Keratinocyte (primary cell): Measurements from ENCODE around the gene ANKMY1. TPM values are rescaled to one million over a fixed set of nuclear protein-coding genes. Genes with fewer than 3 reads are reported as not detected.

ENCODE experiments used
- DNase-seq: peaks from one replicate; pipeline ENCODE4 v3.0.0-alpha.2; 2011; ENCODE audit warnings: low read depth, missing footprints, low spot score
- FAIRE-seq: peaks from 2 replicates; lab custom pipeline; 2011; peaks lifted over from hg19 to GRCh38; lab: Jason Lieb, UNC
- H2AFZ ChIP-seq: 2 replicates; pipeline ENCODE4 v1.6.0; 2012; ENCODE audit warnings: low read length, control low read depth, inconsistent platforms; ENCODE audit not compliant: control insufficient read depth
- H3K27ac ChIP-seq: 2 replicates; pipeline ENCODE4 v1.5.1; 2011; ENCODE audit warnings: low read length; ENCODE audit not compliant: control insufficient read depth, insufficient read depth
- H3K27me3 ChIP-seq: 3 replicates; pipeline ENCODE4 v1.6.0; 2011; ENCODE audit warnings: low read length; ENCODE audit not compliant: control insufficient read depth, insufficient read depth; ENCODE audit errors: extremely low read depth
- H3K36me3 ChIP-seq, 2 experiments: 2 replicates in 1 of 2; 3 replicates in 1 of 2; pipeline ENCODE4 v1.5.1; 2011; ENCODE audit warnings: low read length in 2 of 2, mild to moderate bottlenecking in 1 of 2; ENCODE audit not compliant: control insufficient read depth in 2 of 2, insufficient read depth in 2 of 2; ENCODE audit errors: extremely low read depth in 1 of 2
- H3K4me1 ChIP-seq: 3 replicates; pipeline ENCODE4 v1.5.1; 2011; ENCODE audit warnings: low read length; ENCODE audit not compliant: control insufficient read depth, insufficient read depth; ENCODE audit errors: extremely low read depth
- H3K4me2 ChIP-seq: 3 replicates; pipeline ENCODE4 v1.6.0; 2011; ENCODE audit warnings: low read depth, low read length; ENCODE audit not compliant: control insufficient read depth, insufficient read depth; ENCODE audit errors: extremely low read depth
- H3K4me3 ChIP-seq, 3 experiments: fragments of 200-600 bp in 1 of 3; sonication (generic) in 1 of 3; 2 replicates in 2 of 3; 3 replicates in 1 of 3; pipeline ENCODE4 v1.5.1; 2011 to 2016; ENCODE audit warnings: low read length in 3 of 3, mild to moderate bottlenecking in 3 of 3, control low read depth in 2 of 3, inconsistent platforms in 1 of 3, low read depth in 1 of 3, mixed read lengths in 1 of 3, mixed run types in 1 of 3, moderate library complexity in 1 of 3; ENCODE audit not compliant: control insufficient read depth in 2 of 3, insufficient read depth in 2 of 3; ENCODE audit errors: extremely low read depth in 1 of 3
- H3K79me2 ChIP-seq: 2 replicates; pipeline ENCODE4 v1.6.0; 2012; ENCODE audit warnings: low read length; ENCODE audit not compliant: control insufficient read depth, insufficient read depth
- H3K9ac ChIP-seq: 3 replicates; pipeline ENCODE4 v1.6.0; 2011; ENCODE audit warnings: low read length; ENCODE audit not compliant: control insufficient read depth, insufficient read depth; ENCODE audit errors: extremely low read depth
- H3K9me1 ChIP-seq: 3 replicates; pipeline ENCODE4 v1.6.0; 2011; ENCODE audit warnings: low read length; ENCODE audit not compliant: control insufficient read depth, insufficient read depth; ENCODE audit errors: extremely low read depth
- H3K9me3 ChIP-seq: 2 replicates; pipeline ENCODE4 v1.5.1; 2012; ENCODE audit warnings: low read depth, low read length; ENCODE audit not compliant: control insufficient read depth
- H4K20me1 ChIP-seq: 3 replicates; pipeline ENCODE4 v1.6.0; 2011; ENCODE audit warnings: low read length; ENCODE audit not compliant: control insufficient read depth, insufficient read depth; ENCODE audit errors: extremely low read depth
- EZH2 ChIP-seq: IDR thresholded peaks from one replicate; pipeline ENCODE4 v1.6.1; 2012; ENCODE audit warnings: inconsistent platforms, mild to moderate bottlenecking, low read length, moderate library complexity
- dilution Hi-C: fragments of 300-500 bp; cut with MboI; formaldehyde crosslinking; loops from one replicate; pipeline ENCODE4 v1.7.0; 2020; ENCODE audit warnings: low sequenced_read_pairs; ENCODE audit not compliant: extremely low pct_ligation_motif_present
- polyA plus RNA-seq, 5 experiments: library from polyadenylated mRNA; depleted of rRNA in 3 of 5; stranded (reverse) in 3 of 5; stranded (forward) in 1 of 5; unstranded in 1 of 5; fragments of >200 nt; gene quantifications; 1 replicate in 1 of 5; 2 replicates in 3 of 5; 3 replicates in 1 of 5; pipeline versions ENCODE4 v1.2.1 to v1.2.3, GENCODE V29; 2011 to 2012; ENCODE audit warnings: missing spikeins in 2 of 5, low read depth in 1 of 5, low replicate concordance in 1 of 5
- TF ChIP-seq, protein P1 (sequence below), 3 experiments: IDR thresholded peaks in 1 of 3; conservative IDR thresholded peaks in 1 of 3; optimal IDR thresholded peaks in 1 of 3; 2 replicates in 2 of 3; 3 replicates in 1 of 3; pipeline versions ENCODE3 to v1.5.1; 2011; ENCODE audit warnings: low read length in 3 of 3, mild to moderate bottlenecking in 3 of 3, moderate library complexity in 2 of 3, control low read depth in 1 of 3, inconsistent platforms in 1 of 3; ENCODE audit not compliant: insufficient read depth in 2 of 3; ENCODE audit errors: extremely low read depth in 1 of 3

Gene ANKMY1
- polyA plus RNA-seq, 1 donor (not counting 4 experiments of a cell fraction or from before 2014, with no cell fraction given): 3.3 TPM

- Histone ChIP-seq H3K4me2 (no peak overlapping the region), H3K9ac (no peak overlapping the region), H3K4me1 (no peaks in the 10 kb centered on the region), H3K27ac (no peak overlapping the region), H3K36me3 (no peaks in the 10 kb centered on the region), H2AFZ (no peak overlapping the region), H3K79me2 (no peaks in the 10 kb centered on the region), H3K27me3 (peaks cover 6% of the 10 kb centered on the region), H3K9me1 (no peaks in the 10 kb centered on the region), H4K20me1 (no peaks in the 10 kb centered on the region), H3K4me3 (no peak overlapping the region), H3K9me3 (no peaks in the 10 kb centered on the region)
- no peak for TF ChIP-seq EZH2
- TF ChIP-seq, protein P1, sequence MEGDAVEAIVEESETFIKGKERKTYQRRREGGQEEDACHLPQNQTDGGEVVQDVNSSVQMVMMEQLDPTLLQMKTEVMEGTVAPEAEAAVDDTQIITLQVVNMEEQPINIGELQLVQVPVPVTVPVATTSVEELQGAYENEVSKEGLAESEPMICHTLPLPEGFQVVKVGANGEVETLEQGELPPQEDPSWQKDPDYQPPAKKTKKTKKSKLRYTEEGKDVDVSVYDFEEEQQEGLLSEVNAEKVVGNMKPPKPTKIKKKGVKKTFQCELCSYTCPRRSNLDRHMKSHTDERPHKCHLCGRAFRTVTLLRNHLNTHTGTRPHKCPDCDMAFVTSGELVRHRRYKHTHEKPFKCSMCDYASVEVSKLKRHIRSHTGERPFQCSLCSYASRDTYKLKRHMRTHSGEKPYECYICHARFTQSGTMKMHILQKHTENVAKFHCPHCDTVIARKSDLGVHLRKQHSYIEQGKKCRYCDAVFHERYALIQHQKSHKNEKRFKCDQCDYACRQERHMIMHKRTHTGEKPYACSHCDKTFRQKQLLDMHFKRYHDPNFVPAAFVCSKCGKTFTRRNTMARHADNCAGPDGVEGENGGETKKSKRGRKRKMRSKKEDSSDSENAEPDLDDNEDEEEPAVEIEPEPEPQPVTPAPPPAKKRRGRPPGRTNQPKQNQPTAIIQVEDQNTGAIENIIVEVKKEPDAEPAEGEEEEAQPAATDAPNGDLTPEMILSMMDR (optimal IDR thresholded peaks at IDR 0.05 in 1 of 3, IDR thresholded peaks at IDR 0.05 in 1 of 3, conservative IDR thresholded peaks at IDR 0.05 in 1 of 3; ENCODE audit: extremely low read depth in 1 of 3, insufficient read depth in 2 of 3, low read length in 3 of 3): no peak
- dilution Hi-C loops: no loop called here
- FAIRE-seq (no peak), DNase-seq (no peak)
Observed at GRCh38 chr2:240491483-240491882, 66.3 kb downstream of the ANKMY1 start.

DNA sequence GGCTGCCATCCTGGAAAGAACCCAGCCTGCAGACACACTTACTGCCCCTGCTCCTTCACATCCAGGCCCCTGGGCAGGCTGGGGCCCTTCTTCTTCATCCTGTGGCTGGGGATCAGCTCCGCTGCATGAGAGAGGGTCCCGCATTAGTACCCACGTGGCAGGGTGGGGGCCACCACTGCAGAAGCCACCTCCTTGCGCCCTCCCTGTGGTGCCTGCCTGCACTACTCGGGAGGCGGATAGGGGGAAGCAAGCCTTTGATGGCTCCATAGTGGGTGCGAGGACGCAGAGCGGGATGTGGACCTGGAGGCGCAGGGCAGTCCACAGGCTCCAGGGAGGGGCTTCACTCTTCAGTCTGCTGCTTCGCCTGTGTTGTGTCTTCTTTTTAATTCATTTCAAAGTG, 75.6 kb downstream of the ANKMY1 start:
- DNase-seq: no peak
- TF ChIP-seq, protein P1 (optimal IDR thresholded peaks at IDR 0.05 in 1 of 3, IDR thresholded peaks at IDR 0.05 in 1 of 3, conservative IDR thresholded peaks at IDR 0.05 in 1 of 3; ENCODE audit: extremely low read depth in 1 of 3, insufficient read depth in 2 of 3, low read length in 3 of 3): no peak
- TF ChIP-seq EZH2: no peak
- Histone ChIP-seq H3K27ac (no peak overlapping the region), H3K36me3 (no peaks in the 10 kb centered on the region), H3K4me3 (no peak overlapping the region), H3K4me1 (no peaks in the 10 kb centered on the region), H3K9me3 (no peaks in the 10 kb centered on the region), H3K4me2 (no peak overlapping the region), H3K79me2 (no peaks in the 10 kb centered on the region), H3K27me3 (peaks cover 4% of the 10 kb centered on the region), H3K9ac (no peak overlapping the region), H4K20me1 (no peaks in the 10 kb centered on the region), H3K9me1 (no peaks in the 10 kb centered on the region), H2AFZ (no peak overlapping the region)
- dilution Hi-C loops: no loop called here
- no peak for FAIRE-seq
